ENCODE data around the gene MRGPRG. TPM values are rescaled to one million over a fixed set of nuclear protein-coding genes. Genes with fewer than 3 reads are reported as not detected.

Gene MRGPRG
- total and polyA plus RNA-seq, 9 of the 15 experiments (the other 6 are each of a cell fraction or from before 2014, with no cell fraction given): not detected

DNA sequence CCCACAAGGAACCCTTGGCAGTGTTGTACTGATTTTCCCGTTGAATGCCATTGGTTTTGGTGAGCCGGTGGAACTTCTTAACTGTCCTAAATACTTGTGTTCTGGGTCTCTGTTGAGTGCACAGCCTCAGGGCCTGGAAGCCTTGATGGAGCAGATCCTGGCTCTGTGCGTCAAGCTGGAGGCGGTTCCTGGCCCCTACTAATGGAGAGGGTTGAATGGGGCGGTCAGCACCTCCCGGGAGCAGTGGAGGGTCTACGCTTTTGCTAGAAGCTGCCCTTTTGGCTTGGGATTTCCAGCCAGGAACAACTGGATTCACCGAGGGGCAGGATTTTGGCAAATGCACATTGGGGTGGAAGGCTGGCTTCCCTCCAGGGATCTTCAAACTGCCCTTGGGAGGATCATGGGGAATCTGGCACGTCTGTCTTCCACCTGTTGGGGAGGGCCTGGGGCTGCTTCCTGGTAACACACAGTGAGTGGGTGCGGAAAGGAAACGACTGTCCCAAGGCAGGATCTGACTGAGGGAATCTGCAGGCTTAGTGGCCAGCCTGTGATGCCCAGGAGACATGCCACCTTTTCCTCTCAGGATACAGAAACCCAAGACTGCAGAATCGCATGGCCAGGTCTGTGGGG lies 46.6 kb downstream of the MRGPRG start:
- DNase-seq (ENCODE audit: extremely low read depth in 1 of 4, low spot score in 3 of 4): no peak
- ChIA-PET CTCF (ENCODE audit: low intra/inter-chr PET ratio) (no interaction called here), POLR2A (no interaction called here)
- Histone ChIP-seq H3K27me3 (ENCODE audit: control insufficient read depth in 2 of 2, insufficient read depth in 2 of 2, low read length in 2 of 2) (no peaks in the 10 kb centered on the region; a peak in 1 of 5 replicates), H4K20me1 (replicated peaks; ENCODE audit: control insufficient read depth, insufficient read depth, low read length) (no peaks in the 10 kb centered on the region; the same call in 1 of the 2 replicates), H3K9ac (ENCODE audit: insufficient read depth in 1 of 2, low read depth in 2 of 2, low read length in 2 of 2) (no peak overlapping the region), H2AFZ (ENCODE audit: low read depth, low read length) (no peak overlapping the region), H3K36me3 (ENCODE audit: control insufficient read depth, insufficient read depth, low read length) (no peaks in the 10 kb centered on the region), H3K9me1 (ENCODE audit: control insufficient read depth, insufficient read depth, low read length) (no peaks in the 10 kb centered on the region), H3K9me3 (replicated peaks; ENCODE audit: control insufficient read depth, insufficient read depth, low read depth, low read length) (peaks cover 14% of the 10 kb centered on the region), H3K4me2 (ENCODE audit: insufficient read depth, low read length) (no peak overlapping the region), H3K79me2 (ENCODE audit: control insufficient read depth, insufficient read depth, low read length) (no peaks in the 10 kb centered on the region), H3K4me1 (replicated peaks in 1 of 2; ENCODE audit: control insufficient read depth in 2 of 2, insufficient read depth in 2 of 2, low read length in 2 of 2) (peaks cover 18 to 40% of the 10 kb centered on the region in 2 experiments), H3K27ac (ENCODE audit: extremely low read depth, low read depth, low read length) (no peak overlapping the region), H3K4me3 (no peak overlapping the region)
- WGBS (ENCODE audit: insufficient coverage, low coverage, missing lambda C conversion rate): 57% methylated on average over 10 of the region's 12 CpGs
- TF ChIP-seq POLR2AphosphoS2 (IDR thresholded peaks at IDR 0.05; ENCODE audit: low read length) (no peak), MCM2 (IDR thresholded peaks at IDR 0.05; ENCODE audit: low read depth) (no peak), CXXC5 (CRISPR knock-in tag; IDR thresholded peaks at IDR 0.05) (no peak), FOXJ3 (CRISPR knock-in tag; IDR thresholded peaks at IDR 0.05) (no peak)
- TF ChIP-seq, protein P1, sequence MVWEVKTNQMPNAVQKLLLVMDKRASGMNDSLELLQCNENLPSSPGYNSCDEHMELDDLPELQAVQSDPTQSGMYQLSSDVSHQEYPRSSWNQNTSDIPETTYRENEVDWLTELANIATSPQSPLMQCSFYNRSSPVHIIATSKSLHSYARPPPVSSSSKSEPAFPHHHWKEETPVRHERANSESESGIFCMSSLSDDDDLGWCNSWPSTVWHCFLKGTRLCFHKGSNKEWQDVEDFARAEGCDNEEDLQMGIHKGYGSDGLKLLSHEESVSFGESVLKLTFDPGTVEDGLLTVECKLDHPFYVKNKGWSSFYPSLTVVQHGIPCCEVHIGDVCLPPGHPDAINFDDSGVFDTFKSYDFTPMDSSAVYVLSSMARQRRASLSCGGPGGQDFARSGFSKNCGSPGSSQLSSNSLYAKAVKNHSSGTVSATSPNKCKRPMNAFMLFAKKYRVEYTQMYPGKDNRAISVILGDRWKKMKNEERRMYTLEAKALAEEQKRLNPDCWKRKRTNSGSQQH (CRISPR knock-in tag; IDR thresholded peaks at IDR 0.05): no peak
- in situ Hi-C loops (cut with MboI): no loop called here
- intact Hi-C loops (cut with micrococcal nuclease): no loop called here
- FAIRE-seq: no peak
- ATAC-seq: no peak
- BruUV-seq (replicated peaks): no TSS peak

Measured in K562 (cell line).